SK-N-SH treated with all-trans-retinoic acid at 6 μM for 48 hours (cell line): ENCODE data around the gene MRPL36.

Source experiments
- ATAC-seq: fragments of 200-7000 bp; cut with Tn5 transposase; 3 replicates; pipeline ENCODE4 v1.9.1; 2020; ENCODE audit warnings: mild to moderate bottlenecking, moderate library complexity
- ARNTL ChIP-seq: fragments of 450-650 bp; formaldehyde crosslinking; IDR thresholded peaks from 2 replicates; pipeline ENCODE4 v1.5.0; 2020; ENCODE audit warnings: low read depth, mild to moderate bottlenecking, moderate library complexity, borderline replicate concordance
- BACH2 ChIP-seq: fragments of 250-450 bp; sonication (Bioruptor Pico); IDR thresholded peaks from 2 replicates; pipeline ENCODE4 v1.9.0; 2021; ENCODE audit warnings: mild to moderate bottlenecking, borderline replicate concordance
- CSDC2 ChIP-seq: fragments of 250-450 bp; sonication (Bioruptor Pico); IDR thresholded peaks from 2 replicates; pipeline ENCODE4 v1.5.0; 2020; ENCODE audit warnings: mild to moderate bottlenecking, moderate library complexity
- ESRRG ChIP-seq: fragments of 250-450 bp; sonication (Bioruptor Pico); IDR thresholded peaks from 2 replicates; pipeline ENCODE4 v1.6.1; 2021; ENCODE audit warnings: mild to moderate bottlenecking
- GLIS3 ChIP-seq: fragments of 250-450 bp; sonication (Bioruptor Pico); IDR thresholded peaks from 2 replicates; pipeline ENCODE4 v1.5.0; 2020; ENCODE audit warnings: mild to moderate bottlenecking, moderate library complexity
- ISL1 ChIP-seq: fragments of 250-450 bp; sonication (Bioruptor Pico); IDR thresholded peaks from 2 replicates; pipeline ENCODE4 v2.1.2; 2022; ENCODE audit warnings: mild to moderate bottlenecking, moderate library complexity
- OSR1 ChIP-seq: fragments of 250-450 bp; sonication (Bioruptor Pico); IDR thresholded peaks from 2 replicates; pipeline ENCODE4 v1.8.0; 2022; ENCODE audit warnings: moderate library complexity, mild to moderate bottlenecking, inconsistent platforms
- PPARA ChIP-seq: fragments of 250-450 bp; sonication (Bioruptor Pico); IDR thresholded peaks from 2 replicates; pipeline ENCODE4 v1.5.0; 2020; ENCODE audit warnings: mild to moderate bottlenecking, borderline replicate concordance
- RARB ChIP-seq: fragments of 250-450 bp; sonication (Bioruptor Pico); IDR thresholded peaks from 2 replicates; pipeline ENCODE4 v1.8.0; 2021; ENCODE audit warnings: mild to moderate bottlenecking, moderate library complexity
- SNAI2 ChIP-seq: fragments of 250-450 bp; sonication (Bioruptor Pico); IDR thresholded peaks from 2 replicates; pipeline ENCODE4 v1.5.0; 2020; ENCODE audit warnings: mild to moderate bottlenecking, moderate library complexity
- TCF4 ChIP-seq: fragments of 250-450 bp; sonication (Bioruptor Pico); IDR thresholded peaks from 2 replicates; pipeline ENCODE4 v1.8.0; 2021; ENCODE audit warnings: mild to moderate bottlenecking, moderate library complexity, borderline replicate concordance
- TOX ChIP-seq: fragments of 250-450 bp; sonication (Bioruptor Pico); IDR thresholded peaks from 2 replicates; pipeline ENCODE4 v1.8.0; 2021; ENCODE audit warnings: mild to moderate bottlenecking, moderate library complexity, borderline replicate concordance
- ZC3H10 ChIP-seq: fragments of 250-450 bp; sonication (Bioruptor Pico); IDR thresholded peaks from 2 replicates; pipeline ENCODE4 v1.5.1; 2021; ENCODE audit warnings: mild to moderate bottlenecking, moderate library complexity
- ZFP3 ChIP-seq: fragments of 250-450 bp; sonication (Bioruptor Pico); IDR thresholded peaks from 2 replicates; pipeline ENCODE4 v1.5.0; 2020; ENCODE audit warnings: mild to moderate bottlenecking, moderate library complexity
- ZFP30 ChIP-seq: fragments of 450-650 bp; formaldehyde crosslinking; IDR thresholded peaks from 2 replicates; pipeline ENCODE4 v1.5.0; 2022; ENCODE audit warnings: mild to moderate bottlenecking, moderate library complexity
- ZNF565 ChIP-seq: fragments of 450-650 bp; formaldehyde crosslinking; conservative IDR thresholded peaks from 2 replicates; pipeline ENCODE4 v1.5.0; 2020; ENCODE audit warnings: low read depth, mild to moderate bottlenecking, moderate library complexity
- ZNF70 ChIP-seq: fragments of 450-650 bp; formaldehyde crosslinking; IDR thresholded peaks from 2 replicates; pipeline ENCODE4 v1.5.0; 2020; ENCODE audit warnings: mild to moderate bottlenecking, moderate library complexity
- ZNF8 ChIP-seq: fragments of 450-650 bp; formaldehyde crosslinking; IDR thresholded peaks from 2 replicates; pipeline ENCODE4 v1.5.0; 2020; ENCODE audit warnings: mild to moderate bottlenecking, moderate library complexity
- TF ChIP-seq, protein P1 (sequence below): fragments of 250-450 bp; sonication (Bioruptor Pico); IDR thresholded peaks from 2 replicates; pipeline ENCODE4 v1.5.1; 2021; ENCODE audit warnings: mild to moderate bottlenecking, moderate library complexity
- TF ChIP-seq, protein P2 (sequence below): fragments of 250-450 bp; sonication (Bioruptor Pico); IDR thresholded peaks from 2 replicates; pipeline ENCODE4 v1.5.0; 2020; ENCODE audit warnings: mild to moderate bottlenecking, moderate library complexity
- TF ChIP-seq, protein P3 (sequence below): fragments of 250-450 bp; sonication (Bioruptor Pico); IDR thresholded peaks from 2 replicates; pipeline ENCODE4 v1.8.0; 2020; ENCODE audit warnings: mild to moderate bottlenecking, moderate library complexity, borderline replicate concordance
- TF ChIP-seq, protein P4 (sequence below): fragments of 250-450 bp; sonication (Bioruptor Pico); IDR thresholded peaks from 2 replicates; pipeline ENCODE4 v1.5.1; 2020; ENCODE audit warnings: low read depth, mild to moderate bottlenecking, moderate library complexity
- TF ChIP-seq, protein P5 (sequence below): fragments of 250-450 bp; sonication (Bioruptor Pico); IDR thresholded peaks from 2 replicates; pipeline ENCODE4 v1.8.0; 2021; ENCODE audit warnings: low read depth, mild to moderate bottlenecking, moderate library complexity, borderline replicate concordance

MRPL36 gene

DNA sequence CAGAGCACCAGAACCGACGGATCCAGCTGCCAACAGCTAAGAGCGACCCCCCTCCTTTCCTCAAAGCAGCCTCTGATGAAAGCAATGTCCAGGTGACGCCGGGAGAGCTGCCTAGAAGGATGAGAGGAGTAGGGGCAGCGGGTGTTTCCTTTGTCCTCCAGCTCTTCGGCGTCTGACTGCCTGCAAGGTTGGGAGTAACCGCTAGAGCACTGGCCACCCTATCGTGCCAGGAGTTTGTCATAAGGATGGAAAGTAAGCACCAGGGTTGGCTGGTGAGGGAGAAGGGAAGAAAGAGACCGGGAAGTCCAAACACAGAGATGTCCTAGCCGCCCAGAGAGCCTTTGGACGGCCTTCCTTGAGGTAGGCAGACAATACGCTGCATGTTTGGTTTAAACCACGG lies 10.8 kb downstream of the MRPL36 start:
- no peak for TF ChIP-seq ZFP3 (CRISPR knock-in tag)
- TF ChIP-seq, protein P1, sequence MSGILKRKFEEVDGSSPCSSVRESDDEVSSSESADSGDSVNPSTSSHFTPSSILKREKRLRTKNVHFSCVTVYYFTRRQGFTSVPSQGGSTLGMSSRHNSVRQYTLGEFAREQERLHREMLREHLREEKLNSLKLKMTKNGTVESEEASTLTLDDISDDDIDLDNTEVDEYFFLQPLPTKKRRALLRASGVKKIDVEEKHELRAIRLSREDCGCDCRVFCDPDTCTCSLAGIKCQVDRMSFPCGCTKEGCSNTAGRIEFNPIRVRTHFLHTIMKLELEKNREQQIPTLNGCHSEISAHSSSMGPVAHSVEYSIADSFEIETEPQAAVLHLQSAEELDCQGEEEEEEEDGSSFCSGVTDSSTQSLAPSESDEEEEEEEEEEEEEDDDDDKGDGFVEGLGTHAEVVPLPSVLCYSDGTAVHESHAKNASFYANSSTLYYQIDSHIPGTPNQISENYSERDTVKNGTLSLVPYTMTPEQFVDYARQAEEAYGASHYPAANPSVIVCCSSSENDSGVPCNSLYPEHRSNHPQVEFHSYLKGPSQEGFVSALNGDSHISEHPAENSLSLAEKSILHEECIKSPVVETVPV = no peak
- TF ChIP-seq ISL1 = no peak
- no peak for TF ChIP-seq ARNTL (CRISPR knock-in tag)
- no peak for TF ChIP-seq ZNF8 (CRISPR knock-in tag)
- no peak for TF ChIP-seq OSR1
- no peak for TF ChIP-seq TOX
- no peak for TF ChIP-seq RARB
- TF ChIP-seq ZC3H10 = no peak
- TF ChIP-seq CSDC2 (CRISPR knock-in tag) = no peak
- TF ChIP-seq GLIS3 (CRISPR knock-in tag) = no peak
- peak; percentile 24; the same call in 2 of the 3 replicates for ATAC-seq

DNA sequence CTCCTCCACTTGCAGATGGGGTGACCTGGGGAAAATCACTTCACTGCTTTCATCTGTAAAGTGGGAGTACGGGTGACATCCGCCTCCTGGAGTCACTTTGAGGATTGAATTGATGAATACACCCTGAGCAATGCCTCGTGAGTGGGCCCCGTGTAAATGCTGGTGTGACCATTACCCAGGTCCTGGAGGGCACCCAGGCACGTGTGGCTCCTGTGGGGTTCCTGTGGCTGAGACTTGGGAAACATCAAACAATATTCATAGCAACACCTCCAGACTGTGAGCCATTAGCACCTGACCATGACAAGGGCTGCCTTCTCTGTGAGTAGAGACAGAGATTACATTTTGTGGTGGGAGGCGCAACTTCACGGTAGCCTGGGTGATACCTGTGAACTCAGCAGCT lies 11.4 kb downstream of the MRPL36 start:
- TF ChIP-seq TOX (no peak), TCF4 (CRISPR knock-in tag) (no peak), CSDC2 (CRISPR knock-in tag) (no peak), PPARA (CRISPR knock-in tag) (no peak), ZFP30 (CRISPR knock-in tag) (no peak)
- TF ChIP-seq, protein P2, sequence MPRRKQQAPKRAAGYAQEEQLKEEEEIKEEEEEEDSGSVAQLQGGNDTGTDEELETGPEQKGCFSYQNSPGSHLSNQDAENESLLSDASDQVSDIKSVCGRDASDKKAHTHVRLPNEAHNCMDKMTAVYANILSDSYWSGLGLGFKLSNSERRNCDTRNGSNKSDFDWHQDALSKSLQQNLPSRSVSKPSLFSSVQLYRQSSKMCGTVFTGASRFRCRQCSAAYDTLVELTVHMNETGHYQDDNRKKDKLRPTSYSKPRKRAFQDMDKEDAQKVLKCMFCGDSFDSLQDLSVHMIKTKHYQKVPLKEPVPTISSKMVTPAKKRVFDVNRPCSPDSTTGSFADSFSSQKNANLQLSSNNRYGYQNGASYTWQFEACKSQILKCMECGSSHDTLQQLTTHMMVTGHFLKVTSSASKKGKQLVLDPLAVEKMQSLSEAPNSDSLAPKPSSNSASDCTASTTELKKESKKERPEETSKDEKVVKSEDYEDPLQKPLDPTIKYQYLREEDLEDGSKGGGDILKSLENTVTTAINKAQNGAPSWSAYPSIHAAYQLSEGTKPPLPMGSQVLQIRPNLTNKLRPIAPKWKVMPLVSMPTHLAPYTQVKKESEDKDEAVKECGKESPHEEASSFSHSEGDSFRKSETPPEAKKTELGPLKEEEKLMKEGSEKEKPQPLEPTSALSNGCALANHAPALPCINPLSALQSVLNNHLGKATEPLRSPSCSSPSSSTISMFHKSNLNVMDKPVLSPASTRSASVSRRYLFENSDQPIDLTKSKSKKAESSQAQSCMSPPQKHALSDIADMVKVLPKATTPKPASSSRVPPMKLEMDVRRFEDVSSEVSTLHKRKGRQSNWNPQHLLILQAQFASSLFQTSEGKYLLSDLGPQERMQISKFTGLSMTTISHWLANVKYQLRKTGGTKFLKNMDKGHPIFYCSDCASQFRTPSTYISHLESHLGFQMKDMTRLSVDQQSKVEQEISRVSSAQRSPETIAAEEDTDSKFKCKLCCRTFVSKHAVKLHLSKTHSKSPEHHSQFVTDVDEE (CRISPR knock-in tag) = no peak
- TF ChIP-seq, protein P3, sequence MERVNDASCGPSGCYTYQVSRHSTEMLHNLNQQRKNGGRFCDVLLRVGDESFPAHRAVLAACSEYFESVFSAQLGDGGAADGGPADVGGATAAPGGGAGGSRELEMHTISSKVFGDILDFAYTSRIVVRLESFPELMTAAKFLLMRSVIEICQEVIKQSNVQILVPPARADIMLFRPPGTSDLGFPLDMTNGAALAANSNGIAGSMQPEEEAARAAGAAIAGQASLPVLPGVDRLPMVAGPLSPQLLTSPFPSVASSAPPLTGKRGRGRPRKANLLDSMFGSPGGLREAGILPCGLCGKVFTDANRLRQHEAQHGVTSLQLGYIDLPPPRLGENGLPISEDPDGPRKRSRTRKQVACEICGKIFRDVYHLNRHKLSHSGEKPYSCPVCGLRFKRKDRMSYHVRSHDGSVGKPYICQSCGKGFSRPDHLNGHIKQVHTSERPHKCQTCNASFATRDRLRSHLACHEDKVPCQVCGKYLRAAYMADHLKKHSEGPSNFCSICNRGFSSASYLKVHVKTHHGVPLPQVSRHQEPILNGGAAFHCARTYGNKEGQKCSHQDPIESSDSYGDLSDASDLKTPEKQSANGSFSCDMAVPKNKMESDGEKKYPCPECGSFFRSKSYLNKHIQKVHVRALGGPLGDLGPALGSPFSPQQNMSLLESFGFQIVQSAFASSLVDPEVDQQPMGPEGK (CRISPR knock-in tag) = no peak
- ATAC-seq = no peak

DNA sequence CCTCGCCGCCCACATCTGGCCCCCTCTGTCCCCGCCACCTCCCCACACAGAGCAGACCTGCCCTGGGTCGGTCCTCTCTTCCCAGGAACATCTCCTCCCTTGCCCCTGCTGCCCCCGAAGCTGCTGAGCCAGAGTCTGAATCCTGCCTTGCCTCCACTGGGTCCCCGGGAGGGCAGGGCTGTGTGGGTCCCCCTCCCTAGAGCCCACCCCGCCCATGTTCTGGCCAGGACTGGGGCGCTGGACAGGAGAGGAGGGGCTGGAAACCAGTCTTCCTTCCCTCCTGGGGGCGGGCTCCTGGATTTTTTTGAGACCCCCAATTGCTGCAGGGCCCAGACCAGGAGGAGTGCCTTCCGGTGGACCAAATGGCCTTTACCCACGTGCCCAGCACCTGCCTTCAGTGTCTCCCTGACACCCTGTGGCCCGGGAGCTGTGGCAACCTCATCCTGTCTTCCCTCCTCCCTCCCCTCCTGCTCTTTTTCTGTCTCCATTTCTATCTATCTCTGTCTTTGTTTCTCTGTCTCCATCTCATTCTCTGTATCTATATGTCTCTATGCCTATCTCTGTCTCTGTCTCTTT lies 12.1 kb downstream of the MRPL36 start:
- ATAC-seq = no peak

More for the DNA sequence above, 12.1 kb downstream of the MRPL36 start:
- TF ChIP-seq, protein P1 = no peak
- TF ChIP-seq RARB (no peak), OSR1 (no peak), ZNF565 (CRISPR knock-in tag) (no peak), ZNF70 (CRISPR knock-in tag) (no peak), BACH2 (CRISPR knock-in tag) (no peak), ZFP3 (CRISPR knock-in tag) (no peak), ZC3H10 (no peak), SNAI2 (CRISPR knock-in tag) (no peak), GLIS3 (CRISPR knock-in tag) (no peak), TCF4 (CRISPR knock-in tag) (no peak), ARNTL (CRISPR knock-in tag) (no peak), CSDC2 (CRISPR knock-in tag) (no peak), ESRRG (CRISPR knock-in tag) (no peak), TOX (no peak)
- TF ChIP-seq, protein P2 (CRISPR knock-in tag) = no peak
- TF ChIP-seq, protein P4, sequence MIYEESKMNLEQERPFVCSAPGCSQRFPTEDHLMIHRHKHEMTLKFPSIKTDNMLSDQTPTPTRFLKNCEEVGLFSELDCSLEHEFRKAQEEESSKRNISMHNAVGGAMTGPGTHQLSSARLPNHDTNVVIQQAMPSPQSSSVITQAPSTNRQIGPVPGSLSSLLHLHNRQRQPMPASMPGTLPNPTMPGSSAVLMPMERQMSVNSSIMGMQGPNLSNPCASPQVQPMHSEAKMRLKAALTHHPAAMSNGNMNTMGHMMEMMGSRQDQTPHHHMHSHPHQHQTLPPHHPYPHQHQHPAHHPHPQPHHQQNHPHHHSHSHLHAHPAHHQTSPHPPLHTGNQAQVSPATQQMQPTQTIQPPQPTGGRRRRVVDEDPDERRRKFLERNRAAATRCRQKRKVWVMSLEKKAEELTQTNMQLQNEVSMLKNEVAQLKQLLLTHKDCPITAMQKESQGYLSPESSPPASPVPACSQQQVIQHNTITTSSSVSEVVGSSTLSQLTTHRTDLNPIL (CRISPR knock-in tag) = no peak
- TF ChIP-seq, protein P5, sequence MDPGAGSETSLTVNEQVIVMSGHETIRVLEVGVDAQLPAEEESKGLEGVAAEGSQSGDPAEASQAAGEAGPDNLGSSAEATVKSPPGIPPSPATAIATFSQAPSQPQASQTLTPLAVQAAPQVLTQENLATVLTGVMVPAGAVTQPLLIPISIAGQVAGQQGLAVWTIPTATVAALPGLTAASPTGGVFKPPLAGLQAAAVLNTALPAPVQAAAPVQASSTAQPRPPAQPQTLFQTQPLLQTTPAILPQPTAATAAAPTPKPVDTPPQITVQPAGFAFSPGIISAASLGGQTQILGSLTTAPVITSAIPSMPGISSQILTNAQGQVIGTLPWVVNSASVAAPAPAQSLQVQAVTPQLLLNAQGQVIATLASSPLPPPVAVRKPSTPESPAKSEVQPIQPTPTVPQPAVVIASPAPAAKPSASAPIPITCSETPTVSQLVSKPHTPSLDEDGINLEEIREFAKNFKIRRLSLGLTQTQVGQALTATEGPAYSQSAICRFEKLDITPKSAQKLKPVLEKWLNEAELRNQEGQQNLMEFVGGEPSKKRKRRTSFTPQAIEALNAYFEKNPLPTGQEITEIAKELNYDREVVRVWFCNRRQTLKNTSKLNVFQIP = no peak
